H1 (cell line): ENCODE data around the gene ZFP64. TPM values are rescaled to one million over a fixed set of nuclear protein-coding genes. Genes with fewer than 3 reads are reported as not detected.

Source experiments
- CBX5 ChIP-seq: fragments of 300-800, 300-1000 bp; sonication (generic); IDR thresholded peaks from 2 replicates; pipeline ENCODE4 v1.7.1; 2016; ENCODE audit warnings: antibody characterized with exemption, low read length, low read depth
- JUN ChIP-seq: IDR thresholded peaks from 2 replicates; pipeline ENCODE4 v1.6.1; 2011; ENCODE audit warnings: low read depth, mild to moderate bottlenecking, improper control_type of control experiment, low read length
- MAX ChIP-seq: IDR thresholded peaks from 2 replicates; pipeline ENCODE4 v1.6.1; 2012; ENCODE audit warnings: inconsistent platforms
- POLR2A ChIP-seq, 2 experiments: IDR thresholded peaks; 1 replicate in 1 of 2; 2 replicates in 1 of 2; pipeline ENCODE4 v1.6.1; 2011; ENCODE audit warnings: low read depth in 2 of 2, low read length in 2 of 2, mild to moderate bottlenecking in 2 of 2; ENCODE audit errors: control extremely low read depth in 1 of 2
- USF2 ChIP-seq: IDR thresholded peaks from 2 replicates; pipeline ENCODE4 v1.6.1; 2011; ENCODE audit warnings: low read length, improper control_type of control experiment
- polyA plus RNA-seq, 7 experiments: library from polyadenylated mRNA; depleted of rRNA in 3 of 7; stranded (reverse) in 5 of 7; unstranded in 2 of 7; fragments of >200 nt in 5 of 7; fragments of 200-250 nt in 2 of 7; gene quantifications; 1 replicate in 5 of 7; 2 replicates in 1 of 7; 4 replicates in 1 of 7; pipeline versions ENCODE4 v1.2.1 to v1.2.3, GENCODE V29; 2011 to 2013; ENCODE audit warnings: missing spikeins in 2 of 7, mixed read lengths in 2 of 7
- total RNA-seq: library from RNA; stranded (reverse); fragmentation: NEBNext Ultra II Directional; extraction: Animal tissue kit (Norgen Biotek cat#: 25700); gene quantifications from 2 replicates; pipeline ENCODE4 v1.2.1, GENCODE V29; 2021

The ZFP64 gene
- total and polyA plus RNA-seq, 2 of the 8 experiments (the other 6 are each of a cell fraction or from before 2014, with no cell fraction given), result 25.3 to 43.7 TPM

- no peak for TF ChIP-seq USF2
- TF ChIP-seq CBX5, result no peak
- TF ChIP-seq POLR2A (IDR thresholded peaks at IDR 0.05; ENCODE audit: control extremely low read depth in 1 of 2, low read depth in 2 of 2, low read length in 2 of 2), result no peak
- TF ChIP-seq MAX, result no peak
- TF ChIP-seq JUN, result no peak
These were observed 72.9 kb downstream of the ZFP64 start (continued) for GRCh38 chr20:52118696-52119095.
